PC-9 (cell line): ENCODE results near the gene GSG1L2.

ENCODE experiments used
- CTCF ChIP-seq: fragments of 200-600 bp; sonication (generic); conservative IDR thresholded peaks from 2 replicates; pipeline ENCODE4 v1.6.1; 2017; ENCODE audit warnings: mixed run types, antibody characterized with exemption, mild to moderate bottlenecking, moderate library complexity
- EZH2 ChIP-seq: fragments of 200-600 bp; sonication (generic); IDR thresholded peaks from 2 replicates; pipeline ENCODE4 v1.8.0; 2017; ENCODE audit warnings: antibody characterized with exemption, low read depth

- TF ChIP-seq EZH2 (no peak), CTCF (no peak)
These were observed 40.3 kb upstream of the GSG1L2 start for GRCh38 chr17:9862220-9862619.
